GM21529 (cell line): ENCODE data around the gene TNFRSF9.
"Not testable (repeated sequence)": the region's sequence is repeated elsewhere in the genome, so short reads cannot be mapped to it uniquely, and the experiment has no call there.

Experiments
- ATAC-seq: cut with Tn5 transposase; IDR thresholded peaks from one replicate; pipeline ENCODE4 v1.9.1; 2021; ENCODE audit not compliant: unreplicated experiment

Gene TNFRSF9

GRCh38 chr1:7940745-7941436 lies at the start of gene TNFRSF9:
Gene TNFRSF9, minus strand, starts transcription at chr1:7940839. Its CDS starts 845 bp downstream, at chr1:7939994.
- no peak for ATAC-seq

GRCh38 chr1:7989762-7990428 lies 49.3 kb upstream of the TNFRSF9 start:
- no peak for ATAC-seq

GRCh38 chr1:7988576-7988975 lies 47.9 kb upstream of the TNFRSF9 start:
- ATAC-seq, result no peak

GRCh38 chr1:7987528-7987927 lies 46.9 kb upstream of the TNFRSF9 start:
- ATAC-seq, result no peak

GRCh38 chr1:7985851-7986612 lies 45.4 kb upstream of the TNFRSF9 start:
- ATAC-seq, result no peak

- no peak for ATAC-seq
Measured at GRCh38 chr1:7984811-7985210, 44.2 kb upstream of the TNFRSF9 start.

- no peak for ATAC-seq
Measured at GRCh38 chr1:7983086-7983778, 42.6 kb upstream of the TNFRSF9 start.

GRCh38 chr1:7980984-7981383 lies 40.3 kb upstream of the TNFRSF9 start:
- ATAC-seq, result no peak

GRCh38 chr1:7975212-7975865 lies 34.7 kb upstream of the TNFRSF9 start:
- no peak for ATAC-seq

- no peak for ATAC-seq
Measured at GRCh38 chr1:7973086-7973485, 32.4 kb upstream of the TNFRSF9 start.

GRCh38 chr1:7972285-7972684 lies 31.6 kb upstream of the TNFRSF9 start:
- ATAC-seq, result no peak

GRCh38 chr1:7971024-7971423 lies 30.4 kb upstream of the TNFRSF9 start:
- ATAC-seq, result no peak

GRCh38 chr1:7970246-7970645 lies 29.6 kb upstream of the TNFRSF9 start:
- ATAC-seq, result no peak

GRCh38 chr1:7967651-7968050 lies 27.0 kb upstream of the TNFRSF9 start:
- no peak for ATAC-seq

- no peak for ATAC-seq
Measured at GRCh38 chr1:7967196-7967595, 26.6 kb upstream of the TNFRSF9 start.

GRCh38 chr1:7964476-7964875 lies 23.8 kb upstream of the TNFRSF9 start:
- no peak for ATAC-seq

- ATAC-seq, result not testable (repeated sequence)
Measured at GRCh38 chr1:7963841-7964240, 23.2 kb upstream of the TNFRSF9 start.

GRCh38 chr1:7963378-7963730 lies 22.7 kb upstream of the TNFRSF9 start:
- ATAC-seq, result not testable (repeated sequence)

- ATAC-seq, result no peak
Measured at GRCh38 chr1:7962636-7963377, 22.2 kb upstream of the TNFRSF9 start.

- peak; percentile 2 for ATAC-seq
Measured at GRCh38 chr1:7962014-7962335, 21.3 kb upstream of the TNFRSF9 start.
